Astrocyte of the cerebellum (primary cell): ENCODE results near the gene HIP1.

Experiments
- DNase-seq: peaks from one replicate; pipeline ENCODE4 v3.0.0-alpha.2; 2011; ENCODE audit warnings: low read depth
- H3K4me3 ChIP-seq: 2 replicates; pipeline ENCODE4 v1.5.1; 2011; ENCODE audit warnings: mild to moderate bottlenecking, low read depth, low read length, moderate library complexity
- CTCF ChIP-seq: IDR thresholded peaks from 2 replicates; pipeline ENCODE4 v1.5.1; 2012; ENCODE audit warnings: low read length, low read depth, moderate library complexity, mild to moderate bottlenecking; ENCODE audit errors: missing control alignments
- in situ Hi-C: cut with HindIII; loops from 2 replicates; pipeline ENCODE4 v1.10.0; 2017; ENCODE audit warnings: low sequenced_read_pairs

HIP1 gene

GRCh38 chr7:75743455-75743859 is 4.7 kb upstream of the HIP1 start:
- H3K4me3 ChIP-seq = no peak overlapping the region
- TF ChIP-seq CTCF = no peak
- no peak for DNase-seq
- in situ Hi-C loops = no loop called here

- in situ Hi-C loops = no loop called here
- no peak for TF ChIP-seq CTCF
- no peak for DNase-seq
- H3K4me3 ChIP-seq = no peak overlapping the region
These were observed 2.2 kb upstream of the HIP1 start for GRCh38 chr7:75740846-75741497.

GRCh38 chr7:75739796-75740672 is 1.3 kb upstream of the HIP1 start:
- H3K4me3 ChIP-seq = peak overlapping the region; percentile 62
- no peak for TF ChIP-seq CTCF
- in situ Hi-C loops = no loop called here
- DNase-seq = no peak

- in situ Hi-C loops = no loop called here
- no peak for TF ChIP-seq CTCF
These were observed 444 bp upstream of the HIP1 start for GRCh38 chr7:75738975-75739795.

GRCh38 chr7:75737856-75738603 is 711 bp downstream of the HIP1 start:
- in situ Hi-C loops = no loop called here
- TF ChIP-seq CTCF = no peak
- H3K4me3 ChIP-seq = peak overlapping the region; percentile 97
- no peak for DNase-seq

More at GRCh38 chr7:75738975-75739795, 444 bp upstream of the HIP1 start:
- peak; percentile 93 for DNase-seq
- peak overlapping the region; percentile 97 for H3K4me3 ChIP-seq
